HG02610 (cell line): ENCODE results near the gene CAPN2.

Source experiments
- ATAC-seq: cut with Tn5 transposase; IDR thresholded peaks from one replicate; pipeline ENCODE4 v1.9.1; 2021; ENCODE audit warnings: mild to moderate bottlenecking, moderate library complexity; ENCODE audit not compliant: unreplicated experiment

Gene CAPN2

GRCh38 chr1:223824712-223825111 lies 112.4 kb downstream of the CAPN2 start:
- ATAC-seq = no peak
